Psoas muscle (tissue), 8 donors: ENCODE data around the gene ZFP69. TPM values are rescaled to one million over a fixed set of nuclear protein-coding genes. Genes with fewer than 3 reads are reported as not detected.
A peak's percentile ranks its signal among the peaks of the same experiment; 100 is the strongest.

Experiments used
- ATAC-seq, 4 donors: fragments of 200-7000 bp; cut with Tn5 transposase; one replicate each; pipeline ENCODE4 v1.9.1; 2020; ENCODE audit warnings: moderate library complexity in 3 of 4, mild to moderate bottlenecking in 2 of 4
- DNase-seq, 2 donors: peaks; one replicate each; pipeline ENCODE4 v3.0.0-alpha.2; 2020
- H3K27ac ChIP-seq: fragments of 200-600 bp; one replicate; pipeline ENCODE4 v1.8.0; 2022
- H3K27me3 ChIP-seq, 3 donors: fragments of 200-600 bp in 1 of 3; one replicate each; pipeline versions ENCODE4 v1.6.1 to v1.8.0; 2013 to 2022; ENCODE audit warnings: low read length in 2 of 3, mild to moderate bottlenecking in 2 of 3, moderate library complexity in 1 of 3; ENCODE audit not compliant: insufficient read depth in 3 of 3
- H3K36me3 ChIP-seq, 2 donors: fragments of 200-600 bp in 1 of 2; one replicate each; pipeline versions ENCODE4 v1.6.1 to v1.8.0; 2013 to 2022; ENCODE audit warnings: low read depth in 1 of 2, mild to moderate bottlenecking in 1 of 2, moderate library complexity in 1 of 2; ENCODE audit not compliant: insufficient read depth in 1 of 2
- H3K4me1 ChIP-seq: fragments of 200-600 bp; one replicate; pipeline ENCODE4 v1.8.0; 2022
- H3K4me3 ChIP-seq: fragments of 200-600 bp; one replicate; pipeline ENCODE4 v1.8.0; 2022; ENCODE audit warnings: mild to moderate bottlenecking
- H3K9me3 ChIP-seq: fragments of 200-600 bp; one replicate; pipeline ENCODE4 v1.8.0; 2022
- WGBS, 3 donors: extraction: QIAGEN DNeasy Blood & Tissue Kit; methylation state at CpG; one replicate each; pipeline versions ENCODE4 v1.1.6 to v1.1.7; 2013; 5-methylcytosine and 5-hydroxymethylcytosine counted together
- intact Hi-C, 2 donors: fragments of 100-400 bp; cut with DNase I; formaldehyde crosslinking; loops; one replicate each; pipeline versions ENCODE4 v1.11.0 to v1.14.2; 2022
- polyA plus RNA-seq, 3 donors: library from polyadenylated mRNA; stranded (reverse); fragments of 200-250 nt; gene quantifications; one replicate each; pipeline ENCODE4 v1.2.3, GENCODE V29; 2013
- total RNA-seq, 4 donors: library from RNA; stranded (reverse); fragmentation: NEBNext Ultra II Directional in 2 of 4; extraction: Animal tissue kit (Norgen Biotek cat#: 25700) in 2 of 4; gene quantifications; one replicate each; pipeline versions ENCODE4 v1.2.1 to v1.2.4, GENCODE V29; 2021 to 2023
- TF ChIP-seq, protein P1 (sequence below): fragments of 200-600 bp; IDR thresholded peaks from one replicate; pipeline ENCODE4 v1.8.0; 2022; ENCODE audit warnings: antibody characterized with exemption
- donor health status: healthy with polysubstance abuse.
- donor health status: DM: no; HTN: no; CAD: no; lungs with moderate emphysema.
- donor health status: Bipolar disorder and iron deficiency.
- donor health status: healthy.
- donor health status: DM: yes; HTN: yes; CAD: no.
- donor health status: DM: no; HTN: no; CAD: no.
- donor health status: DM: no; HTN: no; CAD: no.
- donor health status: DM: yes; HTN: yes; CAD: no.

The ZFP69 gene
- total and polyA plus RNA-seq, 7 donors: 0.16 to 0.54 (median 0.38) TPM

DNA sequence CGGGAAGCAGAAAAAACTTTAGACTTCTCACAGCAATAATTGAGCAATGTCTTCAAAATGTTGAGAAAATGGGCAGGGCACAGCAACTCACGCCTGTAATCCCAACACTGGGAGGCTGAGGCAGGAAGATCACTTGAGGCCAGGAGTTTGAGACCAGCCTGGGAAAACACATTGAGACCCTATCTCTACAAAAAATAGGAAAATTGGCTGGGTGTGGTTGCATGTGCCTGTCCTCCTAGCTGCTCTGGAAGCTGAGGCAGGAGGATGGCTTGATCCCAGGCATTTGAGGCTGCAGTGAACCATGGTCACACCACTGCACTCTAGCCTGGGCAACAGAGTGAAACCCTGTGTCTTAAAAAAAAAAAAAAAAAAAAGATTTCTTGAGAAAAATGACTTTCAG, 7.8 kb upstream of the ZFP69 start:
- 96 to 98% (median 97%) methylated on average over 2 of the region's 2 CpGs for WGBS, 3 donors
- Histone ChIP-seq H3K27ac (no peak overlapping the region), H3K4me3 (no peak overlapping the region), H3K36me3 (no peaks in the 10 kb centered on the region), H3K4me1 (no peaks in the 10 kb centered on the region), H3K9me3 (peaks cover 33% of the 10 kb centered on the region), H3K27me3 (peaks cover 0 to 6% (median 3%) of the 10 kb centered on the region in 3 donors)
- TF ChIP-seq, protein P1, sequence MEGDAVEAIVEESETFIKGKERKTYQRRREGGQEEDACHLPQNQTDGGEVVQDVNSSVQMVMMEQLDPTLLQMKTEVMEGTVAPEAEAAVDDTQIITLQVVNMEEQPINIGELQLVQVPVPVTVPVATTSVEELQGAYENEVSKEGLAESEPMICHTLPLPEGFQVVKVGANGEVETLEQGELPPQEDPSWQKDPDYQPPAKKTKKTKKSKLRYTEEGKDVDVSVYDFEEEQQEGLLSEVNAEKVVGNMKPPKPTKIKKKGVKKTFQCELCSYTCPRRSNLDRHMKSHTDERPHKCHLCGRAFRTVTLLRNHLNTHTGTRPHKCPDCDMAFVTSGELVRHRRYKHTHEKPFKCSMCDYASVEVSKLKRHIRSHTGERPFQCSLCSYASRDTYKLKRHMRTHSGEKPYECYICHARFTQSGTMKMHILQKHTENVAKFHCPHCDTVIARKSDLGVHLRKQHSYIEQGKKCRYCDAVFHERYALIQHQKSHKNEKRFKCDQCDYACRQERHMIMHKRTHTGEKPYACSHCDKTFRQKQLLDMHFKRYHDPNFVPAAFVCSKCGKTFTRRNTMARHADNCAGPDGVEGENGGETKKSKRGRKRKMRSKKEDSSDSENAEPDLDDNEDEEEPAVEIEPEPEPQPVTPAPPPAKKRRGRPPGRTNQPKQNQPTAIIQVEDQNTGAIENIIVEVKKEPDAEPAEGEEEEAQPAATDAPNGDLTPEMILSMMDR: no peak
- DNase-seq (no peak), ATAC-seq (no peak)
- intact Hi-C loops: no loop called here

DNA sequence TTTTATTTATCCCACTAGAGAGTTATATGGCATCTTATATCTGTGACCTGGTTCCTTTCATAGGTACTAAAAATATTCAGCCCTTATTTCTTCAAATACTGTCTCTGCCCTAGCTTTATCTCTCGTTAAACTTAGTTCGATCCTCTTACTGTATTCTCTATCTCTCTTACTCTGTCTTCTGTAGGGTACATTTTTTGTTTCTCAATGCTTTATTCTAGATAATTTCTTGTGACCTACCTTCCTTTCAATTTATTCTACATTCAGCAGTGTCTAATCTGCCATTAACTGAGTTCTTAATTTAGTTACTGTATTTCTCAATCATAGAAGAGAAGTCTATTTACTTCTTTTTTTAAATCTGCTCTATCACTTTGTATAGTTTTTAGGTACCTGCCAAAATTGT, 1.8 kb upstream of the ZFP69 start:
- WGBS, 3 donors: 95 to 97% (median 96%) methylated on average over 2 of the region's 2 CpGs
- no peak for DNase-seq
- peaks cover 0 to 35% (median 0%) of the 10 kb centered on the region in 3 donors for H3K27me3 ChIP-seq
- no peaks in the 10 kb centered on the region for H3K36me3 ChIP-seq
- H3K4me3 ChIP-seq: no peak overlapping the region
- TF ChIP-seq, protein P1: no peak
- intact Hi-C loops: no loop called here
- H3K27ac ChIP-seq: no peak overlapping the region
- peaks cover 5% of the 10 kb centered on the region for H3K4me1 ChIP-seq
- no peak for ATAC-seq
- peaks cover 20% of the 10 kb centered on the region for H3K9me3 ChIP-seq

DNA sequence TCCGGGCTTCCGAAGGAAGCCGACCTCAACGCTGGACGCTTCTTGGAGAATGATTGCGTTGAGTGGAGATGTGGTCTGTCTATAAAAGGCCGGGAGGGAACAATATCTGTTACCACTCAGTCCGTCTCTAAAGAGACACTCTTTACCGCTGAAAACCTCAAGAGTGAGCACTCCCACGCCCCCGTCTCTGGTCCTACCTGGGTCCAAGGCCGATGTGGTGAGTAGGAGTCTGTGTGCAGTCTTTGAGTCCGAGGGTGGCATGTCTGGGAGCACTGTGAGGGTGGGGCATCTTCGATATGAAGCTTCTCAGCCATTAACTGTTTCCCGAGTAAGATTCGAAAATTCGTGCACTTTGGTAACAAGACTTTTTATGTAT, 576 bp downstream of the ZFP69 start:
- peak in 2 of 4 donors; percentile 30 to 32 for ATAC-seq
- no peaks in the 10 kb centered on the region for H3K36me3 ChIP-seq
- peaks cover 20% of the 10 kb centered on the region for H3K9me3 ChIP-seq
- peak overlapping the region; percentile 78 for H3K4me3 ChIP-seq
- peak overlapping the region; percentile 30 for H3K27ac ChIP-seq
- 1 to 2% (median 1%) methylated on average over 17 of the region's 17 CpGs for WGBS, 3 donors
- no peak for DNase-seq
- TF ChIP-seq, protein P1: no peak
- H3K4me1 ChIP-seq: peaks cover 5% of the 10 kb centered on the region
- intact Hi-C loops: no loop called here
- H3K27me3 ChIP-seq: peaks cover 0 to 35% (median 0%) of the 10 kb centered on the region in 3 donors

DNA sequence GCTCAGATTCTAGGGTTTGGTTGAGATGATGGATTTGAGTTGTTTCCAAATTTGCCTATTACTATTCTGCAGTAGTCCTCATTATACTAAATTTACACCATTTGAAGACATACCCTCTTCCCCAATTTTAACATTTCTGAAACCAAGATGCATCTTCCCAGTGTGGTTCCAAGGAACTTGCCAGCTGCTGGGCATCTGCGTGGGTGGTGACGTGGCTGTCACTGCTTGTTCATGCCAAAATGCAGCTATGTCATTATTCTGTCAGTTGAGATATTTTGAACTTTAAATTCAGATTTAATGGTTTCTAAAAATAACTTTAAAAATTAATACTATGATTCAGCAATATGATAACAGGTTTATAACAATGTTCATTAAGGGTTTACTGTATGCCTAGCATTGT, 1.2 kb downstream of the ZFP69 start:
- Histone ChIP-seq H3K27ac (no peak overlapping the region), H3K9me3 (peaks cover 16% of the 10 kb centered on the region), H3K36me3 (no peaks in the 10 kb centered on the region), H3K27me3 (peaks cover 0 to 35% (median 0%) of the 10 kb centered on the region in 3 donors), H3K4me3 (peak overlapping the region; percentile 78), H3K4me1 (peaks cover 5% of the 10 kb centered on the region)
- no peak for DNase-seq
- 26 to 37% (median 36%) methylated on average over 2 of the region's 2 CpGs for WGBS, 3 donors
- intact Hi-C loops: no loop called here
- no peak for ATAC-seq
- TF ChIP-seq, protein P1: no peak

DNA sequence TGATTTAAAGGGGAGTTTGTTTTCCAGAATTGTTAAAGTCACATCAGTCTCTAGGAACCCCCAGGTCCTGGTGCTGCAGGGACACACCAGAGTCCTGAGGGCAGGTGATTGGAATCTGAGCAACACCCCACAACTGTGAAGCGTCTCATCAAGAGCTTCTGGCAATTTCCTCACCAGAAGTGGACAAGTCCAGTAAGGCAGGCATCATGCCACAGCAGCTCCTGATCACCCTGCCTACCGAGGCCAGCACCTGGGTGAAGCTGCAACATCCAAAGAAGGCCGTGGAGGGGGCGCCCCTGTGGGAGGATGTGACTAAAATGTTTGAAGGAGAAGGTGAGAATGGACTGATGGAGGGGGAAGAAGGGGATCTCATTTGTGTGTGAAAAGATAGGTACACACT, 2.1 kb downstream of the ZFP69 start:
- DNase-seq: no peak
- Histone ChIP-seq H3K36me3 (no peaks in the 10 kb centered on the region), H3K4me1 (peaks cover 5% of the 10 kb centered on the region), H3K9me3 (peaks cover 19% of the 10 kb centered on the region), H3K27ac (no peak overlapping the region), H3K27me3 (peaks cover 0 to 31% (median 0%) of the 10 kb centered on the region in 3 donors), H3K4me3 (no peak overlapping the region)
- no peak for ATAC-seq
- intact Hi-C loops: no loop called here
- 81 to 89% (median 83%) methylated on average over 4 of the region's 4 CpGs for WGBS, 3 donors
- TF ChIP-seq, protein P1: no peak
